H4 (cell line): ENCODE results near the gene MPPED2. TPM values are rescaled to one million over a fixed set of nuclear protein-coding genes. Genes with fewer than 3 reads are reported as not detected.

Source experiments
- DNase-seq: peaks from one replicate; pipeline ENCODE4 v3.0.0-alpha.2; 2015; ENCODE audit warnings: low spot score
- total RNA-seq: library from RNA; depleted of rRNA; stranded (reverse); fragments of >200 nt; shearing (Covaris generic); gene quantifications from 2 replicates; pipeline ENCODE4 v1.2.3, GENCODE V29; 2014; rRNA removed

MPPED2 gene, protein sequence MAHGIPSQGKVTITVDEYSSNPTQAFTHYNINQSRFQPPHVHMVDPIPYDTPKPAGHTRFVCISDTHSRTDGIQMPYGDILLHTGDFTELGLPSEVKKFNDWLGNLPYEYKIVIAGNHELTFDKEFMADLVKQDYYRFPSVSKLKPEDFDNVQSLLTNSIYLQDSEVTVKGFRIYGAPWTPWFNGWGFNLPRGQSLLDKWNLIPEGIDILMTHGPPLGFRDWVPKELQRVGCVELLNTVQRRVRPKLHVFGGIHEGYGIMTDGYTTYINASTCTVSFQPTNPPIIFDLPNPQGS
- 1.8 and 3.5 TPM in 2 replicates for total RNA-seq

DNA sequence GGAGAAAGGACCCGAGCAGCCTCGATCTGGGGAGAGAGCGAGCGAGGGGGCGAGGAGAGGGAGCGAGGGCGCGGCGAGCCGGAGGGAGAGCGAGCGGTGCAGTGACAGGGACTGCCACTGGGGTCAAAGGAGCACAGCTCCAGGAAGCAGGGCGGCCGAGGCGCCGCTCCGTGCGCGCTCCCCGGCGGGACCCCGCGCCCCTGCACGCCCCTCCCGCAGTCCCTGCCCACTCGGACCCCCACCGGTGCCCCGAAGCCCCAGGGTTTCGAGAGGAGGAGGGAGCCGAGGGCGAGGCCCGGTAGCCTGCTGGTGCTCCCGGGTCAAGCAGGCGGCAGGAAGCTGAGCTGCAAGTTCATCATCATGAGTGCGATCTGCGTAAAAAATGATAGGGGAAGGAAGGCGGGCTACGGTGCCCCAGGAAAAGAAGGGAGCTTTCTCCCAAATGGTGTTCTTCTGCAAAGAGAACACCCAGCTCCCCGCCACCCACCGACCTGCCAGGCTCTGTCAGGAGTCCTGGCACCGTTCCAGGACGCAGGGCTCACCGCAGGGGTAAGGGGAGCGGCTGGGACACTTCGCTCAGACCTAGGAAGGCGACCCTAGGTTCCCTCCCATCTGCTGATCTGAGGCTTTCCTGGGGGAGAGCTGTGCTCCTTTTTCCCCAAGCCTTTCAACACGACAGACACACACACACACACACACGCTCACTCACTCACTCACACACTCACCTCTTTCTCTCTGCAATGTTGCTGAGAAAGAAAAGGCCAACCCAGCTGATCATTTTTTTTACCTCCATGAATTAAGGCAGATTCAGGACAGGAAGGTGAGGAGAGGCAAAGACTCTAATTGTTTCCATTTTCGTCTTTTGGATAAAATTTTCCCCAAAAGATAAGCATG, at the start of gene MPPED2:
MPPED2 (minus strand) TSS at position 103 of the 894 bp plus-strand sequence. CDS start 5,980 bp downstream, outside the sequence.
- DNase-seq = peak; percentile 34

DNA sequence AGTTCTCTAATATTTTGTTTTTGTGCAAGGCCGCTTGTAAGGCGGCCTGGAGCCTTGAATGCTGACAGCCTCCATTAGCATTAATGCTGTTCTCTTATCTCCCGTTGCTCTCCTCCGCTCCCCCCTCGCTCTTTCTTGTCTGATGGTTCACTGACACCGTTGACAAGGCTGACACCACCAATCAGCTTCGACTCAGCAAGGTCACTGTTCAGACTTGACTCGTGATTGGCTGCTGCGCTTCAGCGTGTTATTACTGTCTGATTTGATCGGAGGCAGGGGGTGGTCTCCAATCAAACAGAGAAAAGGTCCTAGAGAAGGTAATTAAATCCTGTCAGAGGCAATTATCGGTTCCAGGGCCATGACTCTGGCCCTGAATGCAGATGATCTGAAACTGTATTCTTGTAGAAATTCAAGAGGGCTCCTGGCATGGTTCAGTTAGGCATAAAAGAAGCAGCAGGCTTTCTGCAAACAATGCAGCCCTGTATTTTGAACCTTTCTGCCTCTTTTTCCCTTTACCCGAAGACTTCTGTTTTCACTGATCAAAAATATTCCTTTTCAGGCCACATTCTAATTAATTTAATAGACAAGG, 49.3 kb upstream of the MPPED2 start:
- DNase-seq = no peak

DNA sequence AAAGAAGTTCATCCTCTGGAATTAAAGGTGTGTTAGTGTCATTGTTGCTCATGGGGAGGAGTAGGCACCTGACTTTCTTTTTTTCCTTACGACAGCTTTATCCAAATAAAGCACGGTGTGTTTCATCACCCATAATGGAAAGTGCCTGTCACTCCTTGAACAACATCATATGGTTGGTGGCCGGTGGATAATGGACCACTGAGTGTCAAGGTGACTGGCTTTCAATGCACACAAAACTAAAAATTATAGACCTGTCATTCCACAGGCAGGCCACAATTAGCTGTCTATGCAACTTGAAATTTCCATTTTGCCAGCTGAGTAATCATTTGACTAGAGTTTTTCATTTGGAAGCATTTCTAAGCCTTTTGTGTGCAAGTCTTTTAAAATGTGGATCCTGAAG, 45.0 kb upstream of the MPPED2 start:
- DNase-seq = no peak

DNA sequence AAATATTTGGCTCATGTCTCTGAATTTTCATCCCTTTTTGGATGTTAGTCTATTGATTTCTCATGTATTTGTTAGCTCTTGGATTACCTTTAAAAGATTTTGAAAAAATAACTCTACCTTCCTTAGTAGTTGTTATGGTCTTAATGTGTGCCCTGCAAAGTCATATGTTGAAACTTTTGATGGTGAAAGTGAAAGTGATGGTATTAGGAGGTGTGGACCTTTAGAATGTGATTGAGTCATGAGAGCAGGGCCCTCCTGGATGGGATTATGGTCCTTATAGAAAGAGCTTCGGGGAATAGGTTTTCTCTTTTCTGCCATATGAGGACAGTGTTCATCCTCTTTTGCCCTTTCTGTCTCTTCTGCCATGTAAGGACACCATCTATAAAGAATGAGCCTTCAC, 33.6 kb upstream of the MPPED2 start:
- no peak for DNase-seq

DNA sequence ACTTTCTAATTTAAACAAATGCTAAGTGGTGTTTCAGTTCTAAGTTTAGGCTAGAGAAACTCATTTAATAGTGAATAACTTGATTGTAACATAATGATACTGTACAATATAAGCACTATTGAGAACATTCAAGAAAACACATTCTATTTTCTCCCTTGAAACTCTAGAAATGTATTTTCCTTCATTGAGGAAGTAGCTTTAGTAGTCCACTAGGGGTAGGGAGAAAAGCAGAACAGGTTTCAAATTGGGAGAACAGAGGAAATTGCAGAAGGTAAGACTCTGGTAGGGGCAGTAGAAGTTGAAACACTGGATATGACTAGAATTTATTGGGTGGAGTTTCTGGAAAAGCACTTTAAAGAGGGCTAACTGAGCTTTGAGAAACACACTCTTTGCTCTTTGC, 31.6 kb upstream of the MPPED2 start:
- DNase-seq = no peak

DNA sequence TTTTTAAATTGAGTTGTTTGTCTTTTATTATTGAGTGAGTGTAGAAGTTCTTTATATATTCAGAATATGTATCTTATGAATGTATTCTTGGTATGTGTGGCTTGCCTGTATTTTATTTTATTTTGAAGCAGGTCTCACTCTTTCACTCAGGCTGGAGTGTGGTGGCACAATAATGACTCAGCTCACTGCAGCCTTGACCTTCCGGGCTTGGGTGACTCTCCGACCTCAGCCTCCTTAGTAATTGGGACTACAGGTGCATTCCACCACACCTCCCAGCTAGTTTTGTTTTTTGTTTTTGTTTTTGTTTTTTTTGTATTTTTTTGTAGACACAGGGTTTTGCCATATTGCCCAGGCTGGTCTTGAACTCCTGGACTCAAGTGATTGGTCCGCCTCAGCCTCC, 24.5 kb upstream of the MPPED2 start:
- DNase-seq = no peak

DNA sequence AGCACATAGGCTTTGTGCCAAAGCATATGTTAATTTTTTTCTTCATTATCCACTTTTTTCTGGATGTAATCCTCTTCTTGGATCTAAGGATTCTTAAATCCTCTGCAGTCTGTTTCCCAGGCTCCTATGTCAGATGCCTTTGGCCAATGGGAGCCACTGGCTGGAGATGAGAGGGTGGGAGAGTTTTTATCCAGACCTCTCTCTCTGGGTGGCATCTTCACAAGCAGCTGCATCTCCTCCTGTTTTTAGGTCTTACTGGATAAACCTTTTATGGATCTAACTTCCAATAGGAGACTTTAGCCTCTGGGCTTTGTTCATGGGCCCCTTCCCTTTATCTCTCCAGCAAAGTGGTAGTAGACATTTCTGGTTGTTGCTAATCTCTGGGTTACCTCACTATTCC, 22.4 kb upstream of the MPPED2 start:
- no peak for DNase-seq

DNA sequence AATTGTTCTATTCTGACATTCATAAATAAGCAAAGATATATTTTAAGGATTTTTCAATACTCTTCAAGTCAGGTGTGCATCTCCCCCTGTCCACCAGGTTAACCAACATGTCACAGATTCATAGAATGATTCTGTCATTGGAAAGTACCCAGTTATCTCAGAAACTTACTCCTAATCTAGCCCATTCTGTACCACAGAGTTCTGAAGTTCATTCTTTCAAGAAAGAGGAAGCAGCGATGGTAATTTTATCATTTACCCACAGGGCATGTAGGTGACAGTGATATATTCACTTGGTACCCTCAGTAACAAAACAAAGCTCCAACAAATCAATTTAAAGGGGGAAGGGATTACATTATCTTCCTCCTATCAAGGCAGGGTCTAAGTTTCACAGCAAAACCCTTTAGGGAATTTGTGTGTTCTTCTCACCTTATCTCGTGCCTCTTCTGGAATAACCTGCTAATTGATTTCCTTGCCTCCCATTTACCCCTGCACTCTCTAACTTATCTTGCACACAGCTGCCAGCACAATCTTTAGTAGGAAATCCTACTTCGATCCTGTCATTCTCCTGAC, 19.0 kb upstream of the MPPED2 start:
- no peak for DNase-seq

DNA sequence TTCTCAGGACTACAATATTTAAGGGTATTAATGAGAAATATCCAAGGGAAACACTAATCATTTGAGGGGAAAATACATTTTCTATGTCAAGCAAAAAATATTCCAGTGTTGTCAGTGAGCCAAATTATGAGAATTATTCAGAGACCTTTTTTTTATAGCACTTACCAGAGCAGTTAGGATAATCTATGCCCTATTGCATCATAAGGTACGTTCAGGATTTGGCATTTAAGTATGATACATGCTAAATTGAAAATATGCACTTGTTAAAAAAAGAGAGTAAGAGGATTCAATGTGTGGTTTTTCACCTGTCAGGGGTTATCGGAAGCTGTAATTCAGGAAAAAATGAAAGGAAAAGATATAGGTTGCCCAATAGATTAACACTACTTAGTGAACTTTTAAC, 17.2 kb upstream of the MPPED2 start:
- no peak for DNase-seq

DNA sequence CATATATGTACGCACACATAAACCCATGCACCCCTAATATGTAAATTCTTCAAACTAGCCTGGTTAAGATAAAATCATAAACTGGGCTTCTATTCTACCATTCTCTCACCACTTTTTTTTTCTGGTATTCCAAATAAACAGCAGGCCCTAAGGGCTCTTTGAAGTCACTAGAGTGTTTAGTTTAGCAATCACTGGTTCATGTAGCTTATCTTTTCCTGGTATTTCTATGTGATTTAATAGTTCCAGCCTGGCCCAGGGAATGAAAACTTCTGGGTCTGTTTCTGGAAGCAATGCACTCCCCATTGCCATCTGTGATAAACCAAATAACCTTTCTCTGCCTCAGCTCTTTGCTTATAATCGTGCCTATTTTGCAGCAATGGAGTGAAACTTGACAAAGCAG, 10.7 kb upstream of the MPPED2 start:
- DNase-seq = peak; percentile 33

DNA sequence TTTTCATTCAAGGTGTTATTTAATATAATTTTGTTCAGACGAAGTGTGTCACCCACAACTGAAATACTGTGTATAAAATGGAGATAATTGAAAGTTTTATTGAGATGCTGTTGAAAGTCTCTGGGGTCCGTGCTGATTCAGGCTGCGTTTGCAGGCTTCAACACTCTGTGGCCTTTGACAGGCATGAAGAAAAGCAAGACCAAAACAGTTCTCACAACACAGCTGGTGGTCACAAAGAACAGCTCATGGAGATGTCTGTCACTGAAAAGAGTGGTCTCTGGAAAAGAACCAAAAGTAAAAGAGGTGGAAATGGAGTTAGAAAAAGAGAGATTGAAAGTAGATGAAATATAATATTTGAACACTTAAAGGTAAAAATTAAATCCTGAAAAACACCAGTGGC, 9.8 kb upstream of the MPPED2 start:
- no peak for DNase-seq

DNA sequence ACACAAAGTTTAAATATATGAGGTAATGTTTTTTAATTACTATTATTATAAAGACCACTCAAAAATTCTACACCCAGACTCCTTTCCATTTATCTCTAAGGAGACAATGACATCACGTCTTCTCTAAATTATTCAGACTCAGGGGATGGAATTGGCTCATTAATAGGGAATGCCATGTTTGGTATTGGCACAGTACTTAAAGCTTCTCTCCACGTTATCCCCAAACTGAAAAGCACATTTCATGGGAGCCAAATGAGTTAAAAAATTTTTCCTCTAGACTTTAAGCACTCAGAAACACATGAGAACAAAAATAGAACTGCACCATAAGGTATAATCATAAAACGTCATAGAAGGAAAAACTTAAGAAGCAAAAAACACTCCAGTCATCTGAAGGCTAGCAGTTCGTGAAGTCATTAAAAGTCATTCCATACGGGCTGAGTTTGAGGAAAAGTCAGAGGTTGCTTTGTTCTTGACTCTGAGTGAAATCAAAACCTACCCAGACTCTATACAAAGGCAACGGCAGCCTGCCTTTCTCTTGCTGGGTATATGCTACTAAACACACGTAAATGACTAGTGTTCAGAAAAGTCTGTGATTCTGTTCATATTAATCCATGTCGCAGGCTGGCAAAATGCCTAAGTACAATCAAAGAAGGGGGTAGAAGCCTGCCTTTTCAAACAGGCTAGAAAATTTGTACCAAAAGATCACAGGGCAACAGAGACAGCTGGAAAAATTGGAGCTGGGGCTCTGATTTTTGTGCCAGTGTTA, 8.7 kb upstream of the MPPED2 start:
- DNase-seq = no peak

DNA sequence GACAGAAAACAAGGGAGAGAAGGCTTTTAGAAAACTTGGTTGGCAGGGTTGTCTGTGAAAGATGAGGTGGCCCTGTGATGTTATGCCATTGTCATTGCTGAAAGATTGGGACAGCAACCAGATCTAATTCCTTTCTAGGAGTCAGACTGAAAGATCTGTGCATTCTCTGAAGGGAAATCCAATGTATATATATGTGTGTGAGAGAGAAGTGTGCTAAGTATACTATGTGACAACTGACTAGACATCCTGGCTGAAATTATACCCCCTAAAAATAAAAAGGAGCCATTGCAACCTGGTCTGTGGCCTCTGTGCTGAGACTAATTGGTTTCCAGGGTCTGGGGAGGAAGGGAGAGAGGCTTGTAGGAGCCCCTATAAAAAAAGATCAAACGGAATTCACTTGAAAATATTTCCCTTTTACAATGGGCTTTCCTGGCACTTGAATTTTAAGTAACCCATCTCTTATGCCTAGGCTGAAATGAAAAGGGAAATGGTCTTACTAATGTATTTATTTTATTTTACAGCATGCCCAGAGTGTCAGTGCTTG, 1.2 kb upstream of the MPPED2 start:
- no peak for DNase-seq

DNA sequence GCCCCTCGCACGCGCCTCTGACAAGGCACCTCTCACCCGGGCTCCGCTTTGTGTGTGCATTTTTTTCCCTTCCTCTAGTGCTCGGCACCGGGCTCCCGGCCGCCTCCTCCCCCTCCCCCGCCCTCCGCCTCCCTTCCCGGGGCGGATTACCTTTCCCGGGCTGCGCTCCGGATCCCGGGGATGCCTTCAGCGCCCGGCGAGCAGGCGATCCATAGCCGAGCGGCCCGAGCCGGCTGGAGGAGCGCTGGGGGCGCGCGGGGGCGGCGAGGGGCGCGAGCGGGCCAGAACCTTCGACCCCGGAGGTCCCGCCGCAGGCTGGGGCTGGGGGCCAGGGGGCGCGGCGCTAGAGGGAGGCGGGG, 282 bp downstream of the MPPED2 start:
- no peak for DNase-seq

DNA sequence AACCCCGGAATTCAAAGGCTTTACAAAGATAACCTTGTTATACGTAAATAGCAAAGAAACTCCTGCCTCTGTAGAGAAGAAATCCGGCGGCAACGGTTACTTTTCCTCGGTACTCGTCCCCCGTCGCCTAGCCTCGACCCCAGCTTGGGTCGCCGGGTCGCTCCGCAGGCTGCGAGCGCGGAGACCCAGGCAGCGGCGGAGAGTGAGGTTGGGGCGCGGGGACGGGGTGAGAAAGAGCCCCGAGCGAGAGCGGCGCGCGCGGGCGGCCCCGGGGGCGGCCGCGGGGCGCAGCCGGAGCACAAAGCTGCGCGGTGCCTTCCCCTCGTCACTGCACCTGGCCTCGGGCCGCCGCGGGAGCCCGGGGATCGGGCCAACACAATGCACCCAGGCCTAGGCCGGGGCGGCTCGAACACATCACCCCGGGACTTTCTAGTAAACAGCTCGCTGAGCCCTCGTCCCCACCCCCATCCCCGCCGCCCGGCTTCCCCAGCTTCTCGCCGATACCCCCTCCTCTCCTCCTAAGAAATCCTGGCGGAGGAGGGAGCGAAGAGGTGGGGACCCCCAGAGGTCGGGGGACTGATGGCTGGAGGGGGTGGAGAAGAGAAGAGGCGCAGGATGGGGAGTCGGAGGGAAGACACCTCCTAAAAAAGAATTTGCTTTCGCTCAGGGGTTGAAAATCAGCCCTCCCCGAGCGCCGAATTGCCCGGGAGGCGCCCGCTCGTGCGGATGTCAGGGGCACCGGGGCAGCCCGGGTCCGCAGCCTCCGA, 845 bp downstream of the MPPED2 start:
- no peak for DNase-seq

DNA sequence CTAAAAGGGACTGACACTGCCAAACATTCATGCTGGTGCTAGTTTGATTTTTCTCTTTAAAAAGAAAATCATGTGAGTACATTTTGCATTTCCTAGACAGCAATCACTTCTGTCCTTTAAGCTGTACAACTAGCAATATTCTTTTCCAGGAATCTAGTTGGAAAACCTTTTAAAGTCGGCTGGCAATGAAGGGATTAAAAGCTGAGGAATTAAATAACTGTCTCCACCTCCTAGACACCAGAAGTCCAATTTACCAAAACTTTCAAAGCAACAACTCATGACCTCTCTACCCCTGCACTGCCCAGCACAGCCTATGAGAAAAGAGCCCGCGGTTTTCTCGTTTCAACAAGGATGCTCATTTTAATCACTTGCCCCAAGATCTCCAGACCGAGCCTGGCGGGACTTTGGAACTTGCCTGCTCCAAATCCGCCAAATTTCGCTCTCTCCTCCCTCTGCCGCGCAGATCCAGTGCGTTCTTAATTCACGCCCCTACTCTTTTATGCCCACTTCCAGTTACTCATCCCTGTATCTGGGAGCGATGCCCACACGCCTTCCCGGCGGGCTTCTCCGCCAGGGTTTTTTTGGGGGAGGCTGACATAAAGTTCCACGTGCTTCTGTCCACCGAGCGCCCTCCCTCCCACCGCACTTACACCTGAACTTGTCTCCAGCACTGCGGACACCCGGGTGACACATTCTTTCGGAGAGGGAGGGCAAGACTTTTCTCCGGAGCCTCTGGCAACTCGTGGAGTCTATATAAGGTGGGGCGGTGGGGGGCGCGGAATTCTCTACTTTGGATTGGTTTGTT, 2.5 kb downstream of the MPPED2 start:
- DNase-seq = no peak

DNA sequence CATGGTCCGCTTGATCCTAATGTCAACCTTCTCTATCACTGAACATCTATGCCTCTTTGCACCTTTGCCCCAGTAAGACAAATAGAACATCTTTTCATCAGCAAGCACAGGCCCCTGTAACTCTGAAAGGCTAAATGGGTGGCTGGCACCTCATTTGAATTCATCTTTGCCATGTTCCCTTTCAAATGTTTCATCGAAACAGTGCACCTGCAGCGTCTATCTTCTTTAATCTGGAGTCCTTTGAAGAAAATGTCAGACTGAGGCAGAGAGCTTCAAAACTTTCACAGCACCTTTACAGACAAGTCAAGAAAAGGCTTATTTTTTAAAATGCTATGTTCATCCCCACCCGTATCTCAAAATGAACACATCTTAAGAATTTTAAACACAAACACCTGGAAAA, 3.4 kb downstream of the MPPED2 start:
- no peak for DNase-seq

DNA sequence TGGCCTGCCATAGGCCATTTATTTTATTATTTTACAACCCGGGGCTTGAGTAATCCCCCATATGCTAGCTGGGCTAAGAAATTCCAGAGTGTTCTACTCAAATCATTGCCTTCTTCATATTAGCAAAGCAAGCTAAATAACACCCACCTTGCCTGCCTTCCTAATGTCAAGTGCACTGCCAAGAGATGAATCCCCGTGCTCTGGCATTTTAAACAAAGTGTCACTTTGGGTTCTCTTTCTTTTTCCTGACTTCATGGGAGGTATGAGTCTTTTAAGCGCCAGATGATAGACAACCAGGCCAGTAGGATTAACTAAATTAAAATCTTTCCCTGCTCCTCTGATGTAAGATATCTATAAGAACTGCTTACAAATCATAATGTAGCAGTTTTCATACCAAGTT, 4.5 kb downstream of the MPPED2 start:
- DNase-seq = no peak

DNA sequence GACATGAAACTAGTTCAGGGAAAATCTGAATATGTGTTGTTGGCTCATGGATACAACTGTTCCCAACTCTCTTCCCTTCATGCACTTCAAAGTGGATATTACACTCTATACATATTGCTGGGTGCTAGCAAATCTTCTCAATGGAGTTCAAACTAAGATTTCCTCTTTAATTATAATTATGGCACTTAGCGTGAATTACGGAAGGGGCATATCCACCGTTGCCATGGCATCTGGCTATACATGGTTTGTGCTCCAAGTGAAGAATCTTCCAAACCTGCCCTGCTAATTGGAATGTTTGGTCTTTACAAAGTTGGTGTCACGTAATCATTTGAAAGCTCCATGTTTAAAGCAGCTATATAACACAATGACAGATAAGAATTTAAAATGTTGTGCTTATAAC, 5.6 kb downstream of the MPPED2 start:
- DNase-seq = no peak
